H1 (cell line): Measurements from ENCODE around the gene MYO7B. TPM values are rescaled to one million over a fixed set of nuclear protein-coding genes. Genes with fewer than 3 reads are reported as not detected.

Experiments used
- CTCF ChIA-PET: fragments of 300-600 bp; sonication (Branson Sonifier 250); formaldehyde crosslinking; loops from one replicate; lab custom pipeline; 2021; ENCODE audit not compliant: partially characterized antibody; lab: Charles Lee
- POLR2A ChIA-PET: fragments of 300-600 bp; sonication (Branson Sonifier 250); formaldehyde crosslinking; loops from one replicate; lab custom pipeline; 2021; ENCODE audit warnings: inconsistent platforms; ENCODE audit not compliant: partially characterized antibody; lab: Charles Lee
- DNase-seq, 2 experiments: peaks; one replicate each; pipeline versions ENCODE4 v3.0.0 to v3.0.0-alpha.2; 2010 to 2022; ENCODE audit warnings: low spot score in 2 of 2, low read depth in 1 of 2, mixed read lengths in 1 of 2
- FAIRE-seq: peaks from 2 replicates; lab custom pipeline; 2011; peaks lifted over from hg19 to GRCh38; lab: Jason Lieb, UNC
- H2AFZ ChIP-seq: 2 replicates; pipeline ENCODE4 v1.8.1; 2012; ENCODE audit warnings: low read length, inconsistent platforms
- H2AK5ac ChIP-seq: 2 replicates; pipeline ENCODE4 v1.6.1; 2013; ENCODE audit warnings: low read depth, low read length
- H2BK120ac ChIP-seq: replicated peaks from 2 replicates; pipeline ENCODE3; 2013; ENCODE audit warnings: low read depth, low read length, inconsistent platforms
- H2BK12ac ChIP-seq: 2 replicates; pipeline ENCODE4 v1.6.1; 2013; ENCODE audit warnings: low read depth, low read length
- H2BK15ac ChIP-seq: 2 replicates; pipeline ENCODE4 v1.6.1; 2013; ENCODE audit warnings: low read length
- H2BK20ac ChIP-seq: 2 replicates; pipeline ENCODE4 v1.6.1; 2013; ENCODE audit warnings: low read length
- H2BK5ac ChIP-seq: 2 replicates; pipeline ENCODE4 v1.6.1; 2013; ENCODE audit warnings: low read depth, low read length
- H3K14ac ChIP-seq: 2 replicates; pipeline ENCODE4 v1.6.1; 2013; ENCODE audit warnings: inconsistent platforms; ENCODE audit not compliant: insufficient read length
- H3K18ac ChIP-seq: 2 replicates; pipeline ENCODE4 v1.6.1; 2013; ENCODE audit warnings: low read length; ENCODE audit errors: extremely low read depth
- H3K23ac ChIP-seq: 2 replicates; pipeline ENCODE4 v1.6.1; 2013; ENCODE audit warnings: inconsistent platforms; ENCODE audit not compliant: insufficient read length
- H3K23me2 ChIP-seq: 2 replicates; pipeline ENCODE4 v1.6.1; 2013; ENCODE audit warnings: low read depth, low read length
- H3K27ac ChIP-seq: 2 replicates; pipeline ENCODE4 v1.6.1; 2011; ENCODE audit warnings: low read depth, low read length, inconsistent platforms
- H3K27me3 ChIP-seq, 4 experiments: replicated peaks in 1 of 4; 1 replicate in 1 of 4; 2 replicates in 3 of 4; pipeline versions ENCODE4 v1.6.1 to v1.8.1; 2011 to 2013; ENCODE audit warnings: low read length in 3 of 4, mild to moderate bottlenecking in 3 of 4, inconsistent platforms in 2 of 4, mixed read lengths in 2 of 4, moderate library complexity in 1 of 4; ENCODE audit not compliant: control insufficient read depth in 3 of 4, insufficient read depth in 3 of 4; ENCODE audit errors: extremely low read depth in 1 of 4
- H3K36me3 ChIP-seq, 4 experiments: 2 replicates each; pipeline versions ENCODE4 v1.6.1 to v1.8.1; 2011 to 2013; ENCODE audit warnings: mild to moderate bottlenecking in 4 of 4, low read length in 3 of 4, moderate library complexity in 2 of 4, control low read depth in 1 of 4, inconsistent platforms in 1 of 4; ENCODE audit not compliant: insufficient read depth in 4 of 4, control insufficient read depth in 2 of 4
- H3K4ac ChIP-seq: replicated peaks from 2 replicates; pipeline ENCODE3; 2013; ENCODE audit warnings: low read length, low read depth, mixed read lengths, inconsistent platforms; ENCODE audit not compliant: insufficient read length
- H3K4me1 ChIP-seq, 4 experiments: replicated peaks in 1 of 4; 1 replicate in 1 of 4; 2 replicates in 3 of 4; pipeline versions ENCODE4 v1.6.1 to v1.8.1; 2011 to 2013; ENCODE audit warnings: low read length in 3 of 4, inconsistent platforms in 2 of 4, mixed read lengths in 1 of 4; ENCODE audit not compliant: insufficient read depth in 4 of 4, control insufficient read depth in 3 of 4
- H3K4me2 ChIP-seq, 2 experiments: 2 replicates each; pipeline versions ENCODE4 v1.6.1 to v1.8.1; 2011 to 2013; ENCODE audit warnings: low read depth in 2 of 2, low read length in 2 of 2, control low read depth in 1 of 2, inconsistent platforms in 1 of 2, mild to moderate bottlenecking in 1 of 2; ENCODE audit not compliant: insufficient read depth in 1 of 2
- H3K4me3 ChIP-seq, 4 experiments: fragments of 200-600, 300-600 bp in 1 of 4; sonication (generic), shearing (Covaris generic), sonication (Bioruptor Twin) in 1 of 4; 2 replicates each; pipeline versions ENCODE4 v1.5.1 to v1.8.1; 2011 to 2016; ENCODE audit warnings: low read length in 4 of 4, low read depth in 3 of 4, control low read depth in 2 of 4, inconsistent platforms in 2 of 4, mild to moderate bottlenecking in 2 of 4, mixed read lengths in 1 of 4, moderate library complexity in 1 of 4; ENCODE audit not compliant: insufficient read depth in 2 of 4; ENCODE audit errors: extremely low read depth in 1 of 4
- H3K56ac ChIP-seq: replicated peaks from 2 replicates; pipeline ENCODE3; 2013; ENCODE audit warnings: low read depth, mild to moderate bottlenecking, mixed read lengths, low read length, inconsistent platforms; ENCODE audit not compliant: insufficient read length
- H3K79me1 ChIP-seq: 2 replicates; pipeline ENCODE4 v1.6.1; 2013; ENCODE audit warnings: low read depth, low read length, control low read depth
- H3K79me2 ChIP-seq, 2 experiments: 2 replicates each; pipeline versions ENCODE4 v1.6.1 to v1.8.1; 2012 to 2013; ENCODE audit warnings: low read length in 2 of 2, mild to moderate bottlenecking in 2 of 2, inconsistent platforms in 1 of 2; ENCODE audit not compliant: insufficient read depth in 2 of 2, control insufficient read depth in 1 of 2
- H3K9ac ChIP-seq, 4 experiments: replicated peaks in 1 of 4; 1 replicate in 1 of 4; 2 replicates in 3 of 4; pipeline versions ENCODE4 v1.6.1 to v1.8.1; 2011 to 2013; ENCODE audit warnings: low read depth in 3 of 4, low read length in 3 of 4, control low read depth in 2 of 4, mild to moderate bottlenecking in 2 of 4, moderate library complexity in 2 of 4, inconsistent platforms in 1 of 4; ENCODE audit errors: extremely low read depth in 1 of 4
- H3K9me3 ChIP-seq, 2 experiments: 2 replicates each; pipeline versions ENCODE4 v1.6.1 to v1.8.1; 2012 to 2013; ENCODE audit warnings: mild to moderate bottlenecking in 2 of 2, moderate library complexity in 2 of 2, control low read depth in 1 of 2, inconsistent platforms in 1 of 2, low read depth in 1 of 2, low read length in 1 of 2, mixed read lengths in 1 of 2; ENCODE audit not compliant: insufficient read depth in 2 of 2
- H4K20me1 ChIP-seq, 2 experiments: replicated peaks in 1 of 2; 2 replicates each; pipeline versions ENCODE3 to v1.8.1; 2011 to 2013; ENCODE audit warnings: inconsistent platforms in 2 of 2, low read length in 2 of 2, mild to moderate bottlenecking in 1 of 2; ENCODE audit not compliant: insufficient read depth in 2 of 2, control insufficient read depth in 1 of 2
- H4K5ac ChIP-seq: 2 replicates; pipeline ENCODE4 v1.6.1; 2013; ENCODE audit warnings: low read length, low read depth, mixed read lengths, inconsistent platforms; ENCODE audit not compliant: insufficient read length
- H4K8ac ChIP-seq: 2 replicates; pipeline ENCODE4 v1.8.0; 2013; ENCODE audit warnings: mild to moderate bottlenecking, moderate library complexity, low read length, inconsistent platforms; ENCODE audit not compliant: insufficient read depth; ENCODE audit errors: extremely low read depth
- H4K91ac ChIP-seq: replicated peaks from 2 replicates; pipeline ENCODE3; 2013; ENCODE audit warnings: low read length, mixed read lengths, inconsistent platforms; ENCODE audit not compliant: insufficient read length
- CEBPB ChIP-seq: IDR thresholded peaks from 2 replicates; pipeline ENCODE4 v1.6.1; 2012; ENCODE audit warnings: low read depth, low read length
- CTBP2 ChIP-seq: IDR thresholded peaks from 2 replicates; pipeline ENCODE4 v1.7.0; 2011; ENCODE audit warnings: borderline replicate concordance, mild to moderate bottlenecking, moderate library complexity, mixed read lengths, low read length; ENCODE audit not compliant: insufficient read depth, insufficient read length
- EGR1 ChIP-seq: IDR thresholded peaks from 2 replicates; pipeline ENCODE4 v1.6.1; 2011; ENCODE audit warnings: low read depth, low read length, borderline replicate concordance
- RFX5 ChIP-seq: IDR thresholded peaks from 2 replicates; pipeline ENCODE4 v1.6.1; 2011; ENCODE audit warnings: low read depth, low read length, improper control_type of control experiment, borderline replicate concordance
- TAF7 ChIP-seq: optimal IDR thresholded peaks from 2 replicates; pipeline ENCODE3; 2011; ENCODE audit warnings: low read depth, mild to moderate bottlenecking, inconsistent platforms, low read length, moderate library complexity, borderline replicate concordance
- WGBS, 2 experiments: shearing (Covaris generic) in 1 of 2; methylation state at CpG; one replicate each; pipeline versions ENCODE4 v1.1.6 to v1.1.7; 2013 to 2015; ENCODE audit warnings: low lambda C conversion rate in 2 of 2, mixed read lengths in 2 of 2, inconsistent platforms in 1 of 2, low coverage in 1 of 2, missing lambda C conversion rate in 1 of 2; ENCODE audit not compliant: insufficient replicate concordance in 2 of 2, insufficient coverage in 1 of 2, insufficient read length in 1 of 2; ENCODE audit errors: extremely low coverage in 1 of 2, missing lambda C conversion rate in 1 of 2; 5-methylcytosine and 5-hydroxymethylcytosine counted together
- polyA plus RNA-seq, 7 experiments: library from polyadenylated mRNA; depleted of rRNA in 3 of 7; stranded (reverse) in 5 of 7; unstranded in 2 of 7; fragments of >200 nt in 5 of 7; fragments of 200-250 nt in 2 of 7; gene quantifications; 1 replicate in 5 of 7; 2 replicates in 1 of 7; 4 replicates in 1 of 7; pipeline versions ENCODE4 v1.2.1 to v1.2.3, GENCODE V29; 2011 to 2013; ENCODE audit warnings: missing spikeins in 2 of 7, mixed read lengths in 2 of 7
- total RNA-seq: library from RNA; stranded (reverse); fragmentation: NEBNext Ultra II Directional; extraction: Animal tissue kit (Norgen Biotek cat#: 25700); gene quantifications from 2 replicates; pipeline ENCODE4 v1.2.1, GENCODE V29; 2021
- TF ChIP-seq, protein P1 (sequence below): IDR thresholded peaks from 2 replicates; pipeline ENCODE4 v1.6.1; 2011; ENCODE audit warnings: low read length, improper control_type of control experiment

MYO7B gene
- total and polyA plus RNA-seq, 2 of the 8 experiments (the other 6 are each of a cell fraction or from before 2014, with no cell fraction given): not detected

DNA sequence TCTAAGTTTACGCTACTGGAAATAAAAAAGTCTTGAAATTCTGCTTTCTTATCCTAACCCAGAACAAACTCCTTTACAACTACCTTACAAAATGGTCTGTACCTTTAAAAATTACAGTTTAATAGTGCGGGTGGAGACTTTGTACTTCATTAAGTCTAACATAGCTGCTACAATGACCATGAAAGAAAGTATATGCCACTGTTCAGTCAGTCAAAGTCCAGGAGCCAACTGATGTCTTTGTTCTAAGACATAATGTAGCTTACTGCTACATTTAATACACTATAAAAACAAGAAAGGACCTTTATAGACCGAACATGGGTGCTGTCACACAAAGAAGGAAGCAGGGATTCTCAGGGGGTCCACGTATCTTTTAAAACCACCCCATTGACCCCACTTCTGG, 45.2 kb upstream of the MYO7B start:
- FAIRE-seq: no peak
- no peaks in the 10 kb centered on the region for H3K27me3 ChIP-seq
- no peak overlapping the region for H2AFZ ChIP-seq
- H3K4ac ChIP-seq: no peak overlapping the region
- H3K56ac ChIP-seq: no peak overlapping the region
- peaks cover 29 to 97% (median 72%) of the 10 kb centered on the region in 4 experiments for H3K36me3 ChIP-seq
- ChIA-PET POLR2A (interaction anchor here (1.0 kb wide), 1 partner anchor 10 kb away, joined by 4 read pairs; no protein-coding TSS in a partner anchor), CTCF (interaction anchor here (2.9 kb wide), 1 partner anchor 11 kb away, joined by 15 read pairs; no protein-coding TSS in a partner anchor)
- no peak overlapping the region for H2AK5ac ChIP-seq
- no peaks in the 10 kb centered on the region for H3K9me3 ChIP-seq
- H3K27ac ChIP-seq: no peak overlapping the region
- no peaks in the 10 kb centered on the region for H3K23me2 ChIP-seq
- no peak overlapping the region for H2BK5ac ChIP-seq
- no peak overlapping the region for H2BK12ac ChIP-seq
- H3K23ac ChIP-seq: no peak overlapping the region
- H3K18ac ChIP-seq: no peak overlapping the region
- no peak overlapping the region for H3K4me2 ChIP-seq
- H3K9ac ChIP-seq: no peak overlapping the region
- no peak for DNase-seq
- no peak overlapping the region for H4K5ac ChIP-seq
- no peak overlapping the region for H3K4me3 ChIP-seq
- peaks cover 1 to 3% of the 10 kb centered on the region in 2 experiments for H4K20me1 ChIP-seq
- WGBS, 2 experiments: 95% methylated on average over 4 of the region's 4 CpGs; no CpG with 5 or more reads in 1 of the 2 experiments
- H2BK20ac ChIP-seq: no peak overlapping the region
- H2BK120ac ChIP-seq: no peak overlapping the region
- H4K91ac ChIP-seq: no peak overlapping the region
- H3K79me1 ChIP-seq: no peaks in the 10 kb centered on the region; the same call in 1 of the 2 replicates
- H3K14ac ChIP-seq: no peak overlapping the region
- H2BK15ac ChIP-seq: no peak overlapping the region
- H4K8ac ChIP-seq: no peak overlapping the region
- H3K79me2 ChIP-seq: no peaks in the 10 kb centered on the region; a peak in 1 of 4 replicates
- H3K4me1 ChIP-seq: no peaks in the 10 kb centered on the region
- TF ChIP-seq CTBP2 (no peak), EGR1 (no peak), TAF7 (no peak), RFX5 (no peak), CEBPB (no peak)
- TF ChIP-seq, protein P1, sequence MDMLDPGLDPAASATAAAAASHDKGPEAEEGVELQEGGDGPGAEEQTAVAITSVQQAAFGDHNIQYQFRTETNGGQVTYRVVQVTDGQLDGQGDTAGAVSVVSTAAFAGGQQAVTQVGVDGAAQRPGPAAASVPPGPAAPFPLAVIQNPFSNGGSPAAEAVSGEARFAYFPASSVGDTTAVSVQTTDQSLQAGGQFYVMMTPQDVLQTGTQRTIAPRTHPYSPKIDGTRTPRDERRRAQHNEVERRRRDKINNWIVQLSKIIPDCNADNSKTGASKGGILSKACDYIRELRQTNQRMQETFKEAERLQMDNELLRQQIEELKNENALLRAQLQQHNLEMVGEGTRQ: no peak
